ENCODE data around the gene DDIAS.
"Not testable (repeated sequence)": the region's sequence is repeated elsewhere in the genome, so short reads cannot be mapped to it uniquely, and the experiment has no call there.

DNA sequence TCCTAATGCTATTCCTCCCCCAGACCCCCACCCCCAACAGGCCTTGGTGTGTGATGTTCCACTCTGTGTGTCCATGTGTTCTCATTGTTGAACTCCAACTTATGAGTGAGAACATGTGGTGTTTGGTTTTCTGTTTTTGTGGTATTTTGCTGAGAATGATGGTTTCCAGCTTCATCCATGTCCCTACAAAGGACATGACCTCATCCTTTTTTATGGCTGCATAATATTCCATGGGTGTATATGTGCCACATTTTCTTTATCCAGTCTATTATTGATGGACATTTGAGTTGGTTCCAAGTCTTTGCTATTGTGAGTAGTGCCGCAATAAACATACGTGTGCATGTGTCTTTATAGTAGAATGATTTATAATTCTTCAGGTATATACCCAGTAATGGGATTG is 49.0 kb downstream of the DDIAS start:
- not testable (repeated sequence) for TF ChIP-seq POLR2A (IDR thresholded peaks at IDR 0.05)
- TF ChIP-seq, protein P1, sequence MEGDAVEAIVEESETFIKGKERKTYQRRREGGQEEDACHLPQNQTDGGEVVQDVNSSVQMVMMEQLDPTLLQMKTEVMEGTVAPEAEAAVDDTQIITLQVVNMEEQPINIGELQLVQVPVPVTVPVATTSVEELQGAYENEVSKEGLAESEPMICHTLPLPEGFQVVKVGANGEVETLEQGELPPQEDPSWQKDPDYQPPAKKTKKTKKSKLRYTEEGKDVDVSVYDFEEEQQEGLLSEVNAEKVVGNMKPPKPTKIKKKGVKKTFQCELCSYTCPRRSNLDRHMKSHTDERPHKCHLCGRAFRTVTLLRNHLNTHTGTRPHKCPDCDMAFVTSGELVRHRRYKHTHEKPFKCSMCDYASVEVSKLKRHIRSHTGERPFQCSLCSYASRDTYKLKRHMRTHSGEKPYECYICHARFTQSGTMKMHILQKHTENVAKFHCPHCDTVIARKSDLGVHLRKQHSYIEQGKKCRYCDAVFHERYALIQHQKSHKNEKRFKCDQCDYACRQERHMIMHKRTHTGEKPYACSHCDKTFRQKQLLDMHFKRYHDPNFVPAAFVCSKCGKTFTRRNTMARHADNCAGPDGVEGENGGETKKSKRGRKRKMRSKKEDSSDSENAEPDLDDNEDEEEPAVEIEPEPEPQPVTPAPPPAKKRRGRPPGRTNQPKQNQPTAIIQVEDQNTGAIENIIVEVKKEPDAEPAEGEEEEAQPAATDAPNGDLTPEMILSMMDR (IDR thresholded peaks at IDR 0.05): not testable (repeated sequence)

All from uterus (tissue), 2 donors.